ENCODE data around the gene C12orf76.

DNA sequence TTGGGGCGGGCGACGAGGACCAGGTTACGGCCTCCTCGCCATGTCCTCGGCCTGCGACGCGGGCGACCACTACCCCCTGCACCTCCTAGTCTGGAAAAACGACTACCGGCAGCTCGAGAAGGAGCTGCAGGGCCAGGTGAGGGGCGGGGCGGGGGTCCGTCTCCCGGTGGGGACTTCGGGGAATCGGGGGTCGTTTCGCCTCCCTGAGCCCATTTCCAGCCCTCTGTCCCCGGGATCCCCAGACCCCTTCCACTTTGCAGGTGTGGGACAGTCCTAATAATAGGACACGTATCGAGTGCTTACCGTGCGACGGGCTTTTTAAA lies 48.7 kb downstream of the C12orf76 start:
- TF ChIP-seq CTCF (conservative IDR thresholded peaks at IDR 0.05; ENCODE audit: low read depth in 2 of 2) (no peak), POLR2AphosphoS5 (IDR thresholded peaks at IDR 0.05; ENCODE audit: low read depth) (no peak), ZNF331 (CRISPR knock-in tag; IDR thresholded peaks at IDR 0.05; ENCODE audit: low read depth) (no peak), EZH2 (IDR thresholded peaks at IDR 0.05; ENCODE audit: low read depth, unreplicated experiment) (no peak), ETS1 (IDR thresholded peaks at IDR 0.05) (no peak), EZH2phosphoT487 (IDR thresholded peaks at IDR 0.05; ENCODE audit: unreplicated experiment) (no peak)
- TF ChIP-seq, protein P1, sequence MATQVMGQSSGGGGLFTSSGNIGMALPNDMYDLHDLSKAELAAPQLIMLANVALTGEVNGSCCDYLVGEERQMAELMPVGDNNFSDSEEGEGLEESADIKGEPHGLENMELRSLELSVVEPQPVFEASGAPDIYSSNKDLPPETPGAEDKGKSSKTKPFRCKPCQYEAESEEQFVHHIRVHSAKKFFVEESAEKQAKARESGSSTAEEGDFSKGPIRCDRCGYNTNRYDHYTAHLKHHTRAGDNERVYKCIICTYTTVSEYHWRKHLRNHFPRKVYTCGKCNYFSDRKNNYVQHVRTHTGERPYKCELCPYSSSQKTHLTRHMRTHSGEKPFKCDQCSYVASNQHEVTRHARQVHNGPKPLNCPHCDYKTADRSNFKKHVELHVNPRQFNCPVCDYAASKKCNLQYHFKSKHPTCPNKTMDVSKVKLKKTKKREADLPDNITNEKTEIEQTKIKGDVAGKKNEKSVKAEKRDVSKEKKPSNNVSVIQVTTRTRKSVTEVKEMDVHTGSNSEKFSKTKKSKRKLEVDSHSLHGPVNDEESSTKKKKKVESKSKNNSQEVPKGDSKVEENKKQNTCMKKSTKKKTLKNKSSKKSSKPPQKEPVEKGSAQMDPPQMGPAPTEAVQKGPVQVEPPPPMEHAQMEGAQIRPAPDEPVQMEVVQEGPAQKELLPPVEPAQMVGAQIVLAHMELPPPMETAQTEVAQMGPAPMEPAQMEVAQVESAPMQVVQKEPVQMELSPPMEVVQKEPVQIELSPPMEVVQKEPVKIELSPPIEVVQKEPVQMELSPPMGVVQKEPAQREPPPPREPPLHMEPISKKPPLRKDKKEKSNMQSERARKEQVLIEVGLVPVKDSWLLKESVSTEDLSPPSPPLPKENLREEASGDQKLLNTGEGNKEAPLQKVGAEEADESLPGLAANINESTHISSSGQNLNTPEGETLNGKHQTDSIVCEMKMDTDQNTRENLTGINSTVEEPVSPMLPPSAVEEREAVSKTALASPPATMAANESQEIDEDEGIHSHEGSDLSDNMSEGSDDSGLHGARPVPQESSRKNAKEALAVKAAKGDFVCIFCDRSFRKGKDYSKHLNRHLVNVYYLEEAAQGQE (IDR thresholded peaks at IDR 0.05; ENCODE audit: unreplicated experiment): no peak

Measured in GM23338 (cell line).